Endodermal cell (in vitro differentiated cells): ENCODE data around the gene FAM25G. TPM values are rescaled to one million over a fixed set of nuclear protein-coding genes. Genes with fewer than 3 reads are reported as not detected.
"Not testable (repeated sequence)": the region's sequence is repeated elsewhere in the genome, so short reads cannot be mapped to it uniquely, and the experiment has no call there.

Source experiments
- DNase-seq: peaks from one replicate; pipeline ENCODE4 v3.0.0-alpha.2; 2017
- H3K27ac ChIP-seq: 2 replicates; pipeline ENCODE4 v1.5.1; 2013; ENCODE audit warnings: mild to moderate bottlenecking, low read depth, low read length, moderate library complexity
- H3K27me3 ChIP-seq: 2 replicates; pipeline ENCODE4 v1.6.1; 2013; ENCODE audit warnings: mild to moderate bottlenecking, low read length, moderate library complexity; ENCODE audit not compliant: insufficient read depth, control insufficient read depth, poor library complexity, severe bottlenecking
- H3K36me3 ChIP-seq: 2 replicates; pipeline ENCODE4 v1.7.0; 2013; ENCODE audit warnings: mild to moderate bottlenecking, low read length, moderate library complexity; ENCODE audit not compliant: control insufficient read depth, insufficient read depth
- H3K4me1 ChIP-seq: one replicate; pipeline ENCODE4 v1.7.0; 2013; ENCODE audit warnings: low read length; ENCODE audit not compliant: control insufficient read depth, insufficient read depth
- H3K4me3 ChIP-seq: 2 replicates; pipeline ENCODE4 v1.5.1; 2013; ENCODE audit warnings: mild to moderate bottlenecking, low read length, moderate library complexity
- H3K9ac ChIP-seq: 2 replicates; pipeline ENCODE4 v1.6.1; 2013; ENCODE audit warnings: mild to moderate bottlenecking, low read length, moderate library complexity; ENCODE audit not compliant: poor library complexity, severe bottlenecking; ENCODE audit errors: extremely low read depth
- H3K9me3 ChIP-seq: 2 replicates; pipeline ENCODE4 v1.6.1; 2013; ENCODE audit warnings: mild to moderate bottlenecking, low read length, moderate library complexity; ENCODE audit not compliant: control insufficient read depth
- H3K27ac Mint-ChIP-seq: 2 replicates; pipeline ENCODE4 v1.8.0; 2020; ENCODE audit warnings: mixed read lengths
- H3K27me3 Mint-ChIP-seq: 2 replicates; pipeline ENCODE4 v1.8.0; 2021; ENCODE audit warnings: mild to moderate bottlenecking, mixed read lengths; ENCODE audit not compliant: insufficient read depth
- H3K36me3 Mint-ChIP-seq: 2 replicates; pipeline ENCODE4 v1.8.0; 2020; ENCODE audit warnings: low read depth, mixed read lengths
- H3K4me1 Mint-ChIP-seq: 2 replicates; pipeline ENCODE4 v1.8.0; 2020; ENCODE audit warnings: mixed read lengths
- H3K4me3 Mint-ChIP-seq: 2 replicates; pipeline ENCODE4 v1.8.0; 2020; ENCODE audit warnings: mild to moderate bottlenecking, moderate library complexity, mixed read lengths
- H3K9me3 Mint-ChIP-seq: 2 replicates; pipeline ENCODE4 v1.8.0; 2020; ENCODE audit warnings: mild to moderate bottlenecking, mixed read lengths
- WGBS, 2 experiments: methylation state at CpG; one replicate each; pipeline versions ENCODE4 v1.1.5 to v1.1.7; 2013; ENCODE audit warnings: missing lambda C conversion rate in 2 of 2, mixed read lengths in 1 of 2; ENCODE audit not compliant: insufficient coverage in 1 of 2, insufficient read length in 1 of 2; 5-methylcytosine and 5-hydroxymethylcytosine counted together
- long read RNA-seq, 4 experiments: library from polyadenylated mRNA in 2 of 4; library from RNA in 1 of 4; library from capped mRNA in 1 of 4; stranded (forward) in 3 of 4; unstranded in 1 of 4; transcript quantifications; one replicate each; pipeline ENCODE4 v2.0.0, GENCODE V29; 2020 to 2021; ENCODE audit warnings: inconsistent platforms in 1 of 4
- polyA plus RNA-seq, 2 experiments: library from polyadenylated mRNA; stranded (reverse); fragments of 50-300 nt; gene quantifications; one replicate each; pipeline ENCODE4 v1.2.3, GENCODE V29; 2013
- total RNA-seq, 2 donors: library from RNA; stranded (reverse); fragmentation: NEBNext Ultra II Directional in 1 of 2; extraction: Animal tissue kit (Norgen Biotek cat#: 25700) in 1 of 2; gene quantifications; 2 replicates in 1 of 2; 3 replicates in 1 of 2; pipeline ENCODE4 v1.2.1, GENCODE V29; 2021

The FAM25G gene
- not detected for total RNA-seq
- polyA plus RNA-seq (2013, experiment 1 of 2): not detected
- polyA plus RNA-seq (2013, experiment 2 of 2): not detected
- long read RNA-seq, experiment 1: 0 reads
- long read RNA-seq, experiment 2: 0 reads
- long read RNA-seq, experiment 3: 0 reads
- long read RNA-seq, experiment 4: 0 reads

GRCh38 chr10:47491600-47491999 lies at the start of gene FAM25G:
Gene FAM25G, minus strand, starts transcription at chr10:47491700. Its CDS starts 26 bp downstream, at chr10:47491674.
- H3K4me1 Mint-ChIP-seq, H3K9ac ChIP-seq, H3K36me3 Mint-ChIP-seq, H3K4me1 ChIP-seq, H3K27ac ChIP-seq, H3K36me3 ChIP-seq, H3K27me3 ChIP-seq, H3K4me3 ChIP-seq, DNase-seq, H3K4me3 Mint-ChIP-seq, H3K27ac Mint-ChIP-seq, H3K9me3 Mint-ChIP-seq, H3K27me3 Mint-ChIP-seq, H3K9me3 ChIP-seq: not testable (repeated sequence)
- WGBS, 2 experiments: 100% methylated on average over 1 of the region's 9 CpGs; no CpG with 5 or more reads in 1 of the 2 experiments

- not testable (repeated sequence) for H3K4me1 Mint-ChIP-seq, DNase-seq, H3K27ac ChIP-seq, H3K9me3 ChIP-seq, H3K36me3 Mint-ChIP-seq, H3K4me1 ChIP-seq, H3K36me3 ChIP-seq, H3K4me3 ChIP-seq, H3K27me3 Mint-ChIP-seq, H3K4me3 Mint-ChIP-seq, H3K9ac ChIP-seq, H3K9me3 Mint-ChIP-seq, H3K27me3 ChIP-seq, H3K27ac Mint-ChIP-seq
- no CpG with 5 or more reads among the region's 3 CpGs for WGBS, 2 experiments
Measured at GRCh38 chr10:47536430-47536829, 44.9 kb upstream of the FAM25G start.

- H3K36me3 ChIP-seq, H3K4me3 ChIP-seq, H3K4me1 ChIP-seq, H3K27ac ChIP-seq, H3K4me3 Mint-ChIP-seq, H3K27me3 Mint-ChIP-seq, H3K27me3 ChIP-seq, DNase-seq, H3K9me3 Mint-ChIP-seq, H3K9me3 ChIP-seq, H3K4me1 Mint-ChIP-seq, H3K27ac Mint-ChIP-seq, H3K36me3 Mint-ChIP-seq, H3K9ac ChIP-seq: not testable (repeated sequence)
- no CpG with 5 or more reads among the region's 20 CpGs for WGBS, 2 experiments
Measured at GRCh38 chr10:47523475-47523874, 32.0 kb upstream of the FAM25G start, which contains the start of gene AGAP9. Gene AGAP9, minus strand, starts transcription at chr10:47523638. Its CDS starts 112 bp downstream, at chr10:47523526.

GRCh38 chr10:47502313-47502712 lies 10.8 kb upstream of the FAM25G start:
- not testable (repeated sequence) for H3K36me3 ChIP-seq, H3K27me3 Mint-ChIP-seq

GRCh38 chr10:47494226-47494625 lies 2.7 kb upstream of the FAM25G start:
- H3K27me3 Mint-ChIP-seq, H3K9me3 Mint-ChIP-seq, DNase-seq, H3K36me3 Mint-ChIP-seq, H3K36me3 ChIP-seq, H3K4me1 ChIP-seq, H3K9me3 ChIP-seq, H3K4me3 Mint-ChIP-seq, H3K27me3 ChIP-seq, H3K4me3 ChIP-seq, H3K27ac Mint-ChIP-seq, H3K27ac ChIP-seq, H3K9ac ChIP-seq, H3K4me1 Mint-ChIP-seq: not testable (repeated sequence)
- 100% methylated on average over 1 of the region's 6 CpGs; no CpG with 5 or more reads in 1 of the 2 experiments for WGBS, 2 experiments

More at GRCh38 chr10:47502313-47502712, 10.8 kb upstream of the FAM25G start:
- not testable (repeated sequence) for DNase-seq, H3K4me1 ChIP-seq, H3K4me3 ChIP-seq, H3K4me1 Mint-ChIP-seq, H3K36me3 Mint-ChIP-seq, H3K4me3 Mint-ChIP-seq, H3K9me3 Mint-ChIP-seq, H3K27me3 ChIP-seq, H3K27ac ChIP-seq, H3K9me3 ChIP-seq, H3K27ac Mint-ChIP-seq, H3K9ac ChIP-seq
- WGBS, 2 experiments: 100% methylated on average over 1 of the region's 9 CpGs; no CpG with 5 or more reads in 1 of the 2 experiments

GRCh38 chr10:47489630-47490029 lies 1.9 kb downstream of the FAM25G start:
- H3K27ac ChIP-seq, H3K9me3 ChIP-seq, H3K27me3 ChIP-seq, H3K36me3 ChIP-seq, H3K9me3 Mint-ChIP-seq, H3K27ac Mint-ChIP-seq, H3K4me3 Mint-ChIP-seq, H3K27me3 Mint-ChIP-seq, H3K4me1 Mint-ChIP-seq, H3K9ac ChIP-seq, H3K4me3 ChIP-seq, H3K4me1 ChIP-seq, H3K36me3 Mint-ChIP-seq, DNase-seq: not testable (repeated sequence)
- WGBS, 2 experiments: 86% methylated on average over 2 of the region's 7 CpGs; no CpG with 5 or more reads in 1 of the 2 experiments

GRCh38 chr10:47485943-47486342 lies 5.6 kb downstream of the FAM25G start:
- H3K27ac ChIP-seq, H3K27me3 ChIP-seq, H3K27ac Mint-ChIP-seq, H3K36me3 ChIP-seq, H3K9me3 Mint-ChIP-seq, H3K4me1 Mint-ChIP-seq, H3K4me1 ChIP-seq, H3K27me3 Mint-ChIP-seq, H3K4me3 ChIP-seq, H3K9me3 ChIP-seq, H3K36me3 Mint-ChIP-seq, H3K9ac ChIP-seq, H3K4me3 Mint-ChIP-seq: not testable (repeated sequence)
- WGBS, 2 experiments: no CpG with 5 or more reads among the region's 4 CpGs
- DNase-seq: peak; percentile 25
